NOMO-1 treated with dmso at 0.1 percent for 144 hours (cell line): Measurements from ENCODE around the gene LGALS9C.
"Not testable (repeated sequence)": the region's sequence is repeated elsewhere in the genome, so short reads cannot be mapped to it uniquely, and the experiment has no call there.

Source experiments
- DNase-seq: peaks from one replicate; lab custom pipeline; 2025; ENCODE audit not compliant: unreplicated experiment; lab: John Stamatoyannopoulos, UW

LGALS9C gene

GRCh38 chr17:18476508-18477308 is at the start of gene LGALS9C:
Gene LGALS9C, plus strand, starts transcription at chr17:18476789. Its CDS starts 66 bp downstream, at chr17:18476855.
- DNase-seq, result peak; percentile 38

- DNase-seq, result not testable (repeated sequence)
These were observed 44.4 kb upstream of the LGALS9C start for GRCh38 chr17:18432206-18432605.

- not testable (repeated sequence) for DNase-seq
These were observed 37.1 kb upstream of the LGALS9C start for GRCh38 chr17:18439465-18439870.

- DNase-seq, result not testable (repeated sequence)
These were observed 34.5 kb upstream of the LGALS9C start for GRCh38 chr17:18442093-18442492.

- not testable (repeated sequence) for DNase-seq
These were observed 34.1 kb upstream of the LGALS9C start for GRCh38 chr17:18442532-18442931.

- DNase-seq, result not testable (repeated sequence)
These were observed 28.9 kb upstream of the LGALS9C start for GRCh38 chr17:18447476-18448205.

DNA sequence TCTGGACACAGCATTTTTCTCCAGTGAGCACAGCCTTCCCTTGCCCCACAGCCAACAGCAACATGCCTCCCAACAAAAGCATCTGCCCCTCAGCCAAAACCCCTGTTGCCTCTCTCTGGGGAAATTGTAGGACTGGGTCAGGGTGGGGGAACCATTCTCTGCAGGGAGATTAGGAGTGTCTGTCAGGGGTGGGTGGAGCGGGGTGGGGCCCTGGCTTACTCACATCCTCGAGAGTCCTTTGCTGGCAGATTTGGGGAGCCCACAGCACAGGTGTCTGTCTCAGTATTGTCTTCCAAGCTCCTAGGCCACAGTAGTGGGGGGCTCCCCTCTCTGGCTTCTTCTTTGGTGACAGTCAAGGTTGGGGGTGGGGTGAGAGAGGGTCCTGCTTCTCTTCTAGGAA is 28.3 kb upstream of the LGALS9C start:
- not testable (repeated sequence) for DNase-seq

GRCh38 chr17:18449833-18450232 is 26.8 kb upstream of the LGALS9C start:
- DNase-seq, result not testable (repeated sequence)

DNA sequence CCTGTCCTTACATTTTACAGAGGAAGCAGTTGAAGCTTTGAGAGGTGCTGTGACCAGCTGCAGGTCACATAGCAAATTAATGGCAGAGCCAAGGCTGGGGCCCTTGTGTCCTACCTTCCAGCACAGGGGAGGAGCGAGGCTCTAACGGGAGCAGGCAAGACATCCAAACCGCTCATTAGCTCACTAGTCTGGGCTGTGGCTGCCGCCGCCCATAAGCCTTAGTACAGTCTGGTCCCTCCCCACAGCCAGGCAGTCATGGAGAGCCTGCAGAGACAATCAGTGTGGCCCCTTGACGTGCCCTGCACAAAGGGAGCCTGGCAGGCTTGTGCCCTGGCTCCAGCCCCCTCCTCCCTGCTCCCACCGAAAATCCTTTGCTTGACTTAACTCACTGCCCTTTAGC is 25.6 kb upstream of the LGALS9C start:
- DNase-seq, result not testable (repeated sequence)

DNA sequence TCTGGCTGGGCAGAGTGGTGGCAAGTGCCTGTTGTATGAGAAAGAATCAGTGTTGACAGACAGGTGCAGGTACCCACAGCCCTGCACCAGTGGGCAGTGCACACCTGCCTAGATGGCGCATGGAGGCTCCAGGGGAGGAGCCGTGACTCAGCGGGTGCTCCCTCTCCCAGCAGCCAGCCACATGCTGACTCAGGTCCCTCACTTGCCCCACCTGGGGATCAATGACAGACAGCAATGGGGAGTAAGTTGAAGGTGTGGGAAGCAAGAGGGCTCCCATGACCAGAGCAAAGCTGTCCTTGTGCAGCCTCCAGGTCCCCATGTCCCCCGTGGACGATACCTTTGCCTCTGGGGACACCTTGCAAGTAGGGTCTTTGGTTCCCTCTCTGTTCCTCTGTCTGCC is 24.6 kb upstream of the LGALS9C start:
- DNase-seq, result not testable (repeated sequence)

GRCh38 chr17:18459035-18459434 is 17.6 kb upstream of the LGALS9C start:
- DNase-seq, result not testable (repeated sequence)

DNA sequence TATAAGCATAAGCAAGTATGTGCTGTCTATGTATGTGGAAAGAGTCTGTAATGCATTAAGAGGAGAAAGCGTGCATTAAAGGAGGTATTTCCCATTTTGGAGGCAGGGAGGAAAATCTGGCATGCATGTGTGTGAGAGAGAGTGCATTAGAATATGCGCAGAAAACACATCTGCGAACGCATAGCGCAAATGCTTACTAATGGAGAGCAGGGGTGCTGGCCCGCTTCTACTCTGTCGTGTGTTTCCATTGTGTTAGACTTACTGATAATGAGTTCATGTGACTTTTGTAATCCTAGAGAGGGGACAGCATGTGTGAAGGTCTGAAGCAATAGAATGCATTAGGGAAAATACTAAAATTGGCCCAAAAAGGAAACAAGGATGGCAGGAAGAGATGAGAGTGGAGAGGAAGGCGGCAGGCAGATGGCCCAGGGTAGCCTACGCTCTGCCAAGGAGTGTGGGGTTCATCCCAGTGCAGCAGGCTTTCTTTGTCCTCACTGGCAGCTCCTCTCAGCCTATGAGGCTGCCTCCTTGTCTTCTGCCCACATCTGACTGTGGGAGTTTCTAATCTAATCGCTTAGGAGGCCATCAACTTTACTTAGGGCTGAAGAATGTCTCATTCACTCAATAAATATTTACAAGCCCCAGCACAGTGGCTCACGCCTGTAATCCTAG is 12.6 kb upstream of the LGALS9C start:
- DNase-seq, result not testable (repeated sequence)

DNA sequence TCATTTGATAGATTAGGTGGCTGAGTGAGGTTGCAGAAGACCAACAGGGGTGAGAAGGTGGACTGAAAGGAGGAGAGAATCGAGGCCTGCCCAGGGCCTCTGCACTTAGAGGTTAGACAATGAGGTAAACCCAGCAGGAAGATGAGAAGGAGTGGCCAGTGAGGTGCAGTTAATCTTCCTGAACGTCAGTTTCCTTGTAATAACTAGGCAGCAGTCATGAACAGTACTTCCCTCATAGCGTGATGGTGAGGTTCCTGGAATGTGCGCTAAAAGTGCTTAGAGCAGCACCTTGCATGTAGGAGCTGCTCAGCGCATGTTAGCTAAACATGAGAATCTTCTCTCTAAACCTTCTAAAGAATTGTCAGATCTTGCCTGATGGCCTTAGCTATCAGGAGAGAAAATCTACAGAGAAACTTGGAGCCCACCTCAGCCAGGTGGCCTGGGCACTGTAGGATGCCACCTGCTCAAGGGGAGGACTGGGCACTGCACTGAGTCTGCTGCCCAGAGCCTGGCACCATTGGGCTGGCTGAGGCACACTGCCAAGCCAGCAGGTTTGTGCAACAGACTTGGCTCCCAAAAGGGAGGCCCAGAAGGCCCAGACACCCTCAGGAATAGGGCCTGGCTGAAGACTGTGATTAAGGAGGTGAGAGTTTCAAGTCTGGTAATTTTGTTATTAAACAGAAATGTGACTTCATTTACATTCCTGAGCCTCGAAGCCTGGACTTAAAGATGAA is 10.2 kb upstream of the LGALS9C start:
- DNase-seq, result not testable (repeated sequence)

DNA sequence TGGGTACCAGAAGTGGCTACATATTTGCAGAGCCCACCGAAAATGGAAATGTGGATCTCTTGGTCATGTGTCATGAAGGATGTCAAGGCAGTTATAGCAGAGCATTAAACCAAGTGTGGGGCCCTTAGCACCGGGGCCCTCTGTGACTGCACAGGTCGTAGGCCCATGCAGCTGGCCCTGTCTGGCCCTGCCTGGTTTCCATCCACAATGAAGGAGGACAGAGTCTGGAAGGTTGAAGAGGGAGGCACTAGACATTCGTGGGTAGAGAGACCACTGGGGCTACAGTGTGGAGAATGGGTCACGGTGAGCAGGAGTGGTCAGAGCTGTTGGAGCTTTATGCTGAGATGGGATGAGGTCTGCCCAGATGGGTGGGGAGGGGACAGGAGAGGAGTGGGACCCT is 9.6 kb upstream of the LGALS9C start:
- not testable (repeated sequence) for DNase-seq

- not testable (repeated sequence) for DNase-seq
These were observed 8.0 kb upstream of the LGALS9C start for GRCh38 chr17:18468472-18469171.

DNA sequence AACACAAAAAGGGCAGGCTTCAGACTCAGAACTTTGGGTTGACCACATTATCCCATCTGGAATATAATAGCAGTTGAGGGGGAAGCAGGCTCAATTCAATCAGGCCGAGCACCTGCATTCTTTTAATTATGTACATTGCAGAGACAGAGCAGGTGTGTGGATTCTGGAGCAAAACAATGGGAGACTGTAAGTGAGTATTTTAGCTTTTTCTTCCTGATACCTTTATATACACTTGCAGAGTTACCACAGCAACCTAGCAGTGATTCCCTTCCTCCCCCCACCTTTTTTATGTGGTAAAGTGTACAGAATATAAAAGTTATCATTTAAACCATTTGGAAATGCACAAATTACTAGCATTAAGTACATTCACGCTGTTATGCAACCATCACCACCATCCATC is 6.8 kb upstream of the LGALS9C start:
- not testable (repeated sequence) for DNase-seq

GRCh38 chr17:18470345-18470930 is 6.2 kb upstream of the LGALS9C start:
- DNase-seq, result not testable (repeated sequence)

DNA sequence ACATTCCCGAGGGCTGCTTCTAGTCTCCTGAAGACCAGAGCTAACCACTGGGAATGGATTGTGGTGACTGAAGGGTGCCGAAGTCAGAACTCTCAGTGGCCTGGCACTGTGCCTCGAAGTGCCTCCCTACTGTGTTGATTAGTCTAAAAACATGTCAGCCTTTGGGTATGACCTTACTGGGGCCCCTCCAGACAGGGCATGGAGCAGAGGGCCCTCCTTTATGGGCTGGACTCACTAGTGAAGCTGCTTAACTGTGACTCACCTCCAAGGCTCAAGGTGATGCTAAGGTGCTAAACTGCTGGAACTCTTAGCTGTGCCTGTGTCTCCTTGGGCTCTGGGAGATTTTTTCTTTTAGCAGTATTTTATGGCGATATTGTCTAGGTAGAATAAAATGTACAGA is 2.6 kb upstream of the LGALS9C start:
- not testable (repeated sequence) for DNase-seq

DNA sequence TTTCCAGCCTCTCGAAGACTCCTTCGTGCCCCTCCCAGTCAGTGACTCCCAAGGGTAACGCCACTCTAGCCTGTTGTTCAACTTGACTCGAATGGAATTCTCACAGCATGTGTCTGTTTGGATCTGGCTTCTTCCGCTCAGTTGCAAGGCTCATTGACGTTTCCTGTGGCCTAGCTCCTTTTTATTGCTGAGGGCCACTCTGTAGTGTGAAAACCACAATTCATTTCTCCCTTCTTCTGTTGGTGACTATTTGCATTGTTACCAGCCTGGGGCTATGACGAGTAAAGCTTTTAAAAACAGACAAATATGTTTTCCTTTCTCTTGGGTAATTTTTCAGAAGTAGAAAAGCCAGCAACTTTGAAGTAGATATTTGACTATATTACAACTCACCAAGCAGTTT is 1.8 kb upstream of the LGALS9C start:
- not testable (repeated sequence) for DNase-seq

GRCh38 chr17:18477367-18477766 is 778 bp downstream of the LGALS9C start:
- DNase-seq, result not testable (repeated sequence)
